Measurements from ENCODE around the gene SLC16A2. TPM values are rescaled to one million over a fixed set of nuclear protein-coding genes. Genes with fewer than 3 reads are reported as not detected.

SLC16A2 gene
- 13.8 TPM for total RNA-seq
- 17.2 TPM for polyA plus RNA-seq (ENCODE audit: insufficient read depth, low read depth, low replicate concordance)
- long read RNA-seq, donor 1, full-length matches to known transcripts: 3 of 11 reads
- long read RNA-seq, donor 1, partial matches to known transcripts: 8 of 11 reads
- long read RNA-seq, donor 1, other reads (novel, unspliced or antisense): 0 of 11 reads
- long read RNA-seq, donor 2, full-length matches to known transcripts: 6 of 18 reads
- long read RNA-seq, donor 2, partial matches to known transcripts: 12 of 18 reads
- long read RNA-seq, donor 2, other reads (novel, unspliced or antisense): 0 of 18 reads
- long read RNA-seq, donor 3, full-length matches to known transcripts: 2 of 21 reads
- long read RNA-seq, donor 3, partial matches to known transcripts: 19 of 21 reads
- long read RNA-seq, donor 3, other reads (novel, unspliced or antisense): 0 of 21 reads
- long read RNA-seq, donor 4, full-length matches to known transcripts: 6 of 27 reads
- long read RNA-seq, donor 4, partial matches to known transcripts: 21 of 27 reads
- long read RNA-seq, donor 4, other reads (novel, unspliced or antisense): 0 of 27 reads
- long read RNA-seq, donor 5: 0 reads
- long read RNA-seq, donor 6, full-length matches to known transcripts: 2 of 2 reads
- long read RNA-seq, donor 6, partial matches to known transcripts: 0 of 2 reads
- long read RNA-seq, donor 6, other reads (novel, unspliced or antisense): 0 of 2 reads
- long read RNA-seq, donor 7, full-length matches to known transcripts: 3 of 6 reads
- long read RNA-seq, donor 7, partial matches to known transcripts: 0 of 6 reads
- long read RNA-seq, donor 7, other reads (novel, unspliced or antisense): 3 of 6 reads
- long read RNA-seq, donor 8, full-length matches to known transcripts: 6 of 39 reads
- long read RNA-seq, donor 8, partial matches to known transcripts: 33 of 39 reads
- long read RNA-seq, donor 8, other reads (novel, unspliced or antisense): 0 of 39 reads
- long read RNA-seq, donor 9, full-length matches to known transcripts: 4 of 9 reads
- long read RNA-seq, donor 9, partial matches to known transcripts: 5 of 9 reads
- long read RNA-seq, donor 9, other reads (novel, unspliced or antisense): 0 of 9 reads
- long read RNA-seq, donor 10, partial matches to known transcripts: 9 of 9 reads
- long read RNA-seq, donor 10, other reads (novel, unspliced or antisense): 0 of 9 reads

- DNase-seq: peak; percentile 90 to 95 (median 92)
- H3K4me1 ChIP-seq (ENCODE audit: control insufficient read depth in 2 of 3, insufficient read depth in 2 of 3, low read depth in 1 of 3, low read length in 3 of 3): peaks cover 0 to 3% (median 0%) of the 10 kb centered on the region in 3 donors
- no peaks in the 10 kb centered on the region for H3K9me3 ChIP-seq (ENCODE audit: control insufficient read depth in 2 of 3, insufficient read depth in 1 of 3, low read length in 3 of 3)
- H3K27ac ChIP-seq (ENCODE audit: low read depth in 2 of 2, low read length in 2 of 2): peak within 1 kb of the TSS; percentile 88 to 94
- FAIRE-seq: no peak
- H3K27me3 ChIP-seq (ENCODE audit: control insufficient read depth, insufficient read depth, low read length): no peaks in the 10 kb centered on the region
- H3K9ac ChIP-seq (ENCODE audit: low read length in 3 of 3): peak within 1 kb of the TSS in 2 of 3 donors; percentile 16 to 69
- intact Hi-C loops (cut with DNase I): no loop called here
- H3K4me3 ChIP-seq (ENCODE audit: low read length in 3 of 3): peak within 1 kb of the TSS; percentile 58 to 63 (median 62)
- no peak for TF ChIP-seq CTCF (IDR thresholded peaks at IDR 0.05; ENCODE audit: borderline replicate concordance, extremely low read depth, insufficient read depth)
- no peaks in the 10 kb centered on the region for H3K36me3 ChIP-seq (ENCODE audit: control insufficient read depth in 2 of 3, insufficient read depth in 3 of 3, low read length in 3 of 3)
These were observed at the start of gene SLC16A2 for GRCh38 chrX:74421036-74421739. SLC16A2 (plus strand) TSS chrX:74421493; CDS start chrX:74421638, 145 bp downstream.

GRCh38 chrX:74372272-74372671 lies 49.0 kb upstream of the SLC16A2 start:
- intact Hi-C loops (cut with DNase I): no loop called here
- no peak for FAIRE-seq
- H3K4me3 ChIP-seq (ENCODE audit: low read length in 3 of 3): no peak overlapping the region
- TF ChIP-seq CTCF (IDR thresholded peaks at IDR 0.05; ENCODE audit: borderline replicate concordance, extremely low read depth, insufficient read depth): no peak
- no peak overlapping the region for H3K9ac ChIP-seq (ENCODE audit: low read length in 3 of 3)
- H3K36me3 ChIP-seq (ENCODE audit: control insufficient read depth in 2 of 3, insufficient read depth in 3 of 3, low read length in 3 of 3): no peaks in the 10 kb centered on the region
- H3K4me1 ChIP-seq (ENCODE audit: control insufficient read depth in 2 of 3, insufficient read depth in 2 of 3, low read depth in 1 of 3, low read length in 3 of 3): no peaks in the 10 kb centered on the region
- DNase-seq: no peak
- no peaks in the 10 kb centered on the region for H3K27me3 ChIP-seq (ENCODE audit: control insufficient read depth, insufficient read depth, low read length)
- no peak overlapping the region for H3K27ac ChIP-seq (ENCODE audit: low read depth in 2 of 2, low read length in 2 of 2)
- H3K9me3 ChIP-seq (ENCODE audit: control insufficient read depth in 2 of 3, insufficient read depth in 1 of 3, low read length in 3 of 3): no peaks in the 10 kb centered on the region

GRCh38 chrX:74377282-74377681 lies 44.0 kb upstream of the SLC16A2 start:
- intact Hi-C loops (cut with DNase I): no loop called here
- TF ChIP-seq CTCF (IDR thresholded peaks at IDR 0.05; ENCODE audit: borderline replicate concordance, extremely low read depth, insufficient read depth): no peak
- no peak overlapping the region for H3K4me3 ChIP-seq (ENCODE audit: low read length in 3 of 3)

More at GRCh38 chrX:74377282-74377681, 44.0 kb upstream of the SLC16A2 start:
- Histone ChIP-seq H3K9ac (ENCODE audit: low read length in 3 of 3) (no peak overlapping the region), H3K27ac (ENCODE audit: low read depth in 2 of 2, low read length in 2 of 2) (no peak overlapping the region), H3K9me3 (ENCODE audit: control insufficient read depth in 2 of 3, insufficient read depth in 1 of 3, low read length in 3 of 3) (no peaks in the 10 kb centered on the region), H3K36me3 (ENCODE audit: control insufficient read depth in 2 of 3, insufficient read depth in 3 of 3, low read length in 3 of 3) (no peaks in the 10 kb centered on the region), H3K4me1 (ENCODE audit: control insufficient read depth in 2 of 3, insufficient read depth in 2 of 3, low read depth in 1 of 3, low read length in 3 of 3) (no peaks in the 10 kb centered on the region), H3K27me3 (ENCODE audit: control insufficient read depth, insufficient read depth, low read length) (no peaks in the 10 kb centered on the region)
- FAIRE-seq (peak; percentile 19), DNase-seq (no peak)
